ENCODE measurements around the gene MBD5. TPM values are rescaled to one million over a fixed set of nuclear protein-coding genes. Genes with fewer than 3 reads are reported as not detected.

MBD5 gene
- total RNA-seq, 4 donors from 2014 or later, result 11.9 to 51.9 (median 19.7) TPM

GRCh38 chr2:148455791-148456190 lies 434.9 kb downstream of the MBD5 start:
- H3K36me3 ChIP-seq, result no peaks in the 10 kb centered on the region
- H3K4me1 ChIP-seq, result no peaks in the 10 kb centered on the region
- H3K9me3 ChIP-seq, result no peaks in the 10 kb centered on the region
- H3K27me3 ChIP-seq, result no peaks in the 10 kb centered on the region
- no peak for DNase-seq (ENCODE audit: low spot score in 2 of 2)
- H3K4me3 ChIP-seq, result no peak overlapping the region
- no peak overlapping the region for H3K27ac ChIP-seq
- TF ChIP-seq EP300 (IDR thresholded peaks at IDR 0.05) (no peak), POLR2A (IDR thresholded peaks at IDR 0.05) (no peak), CTCF (IDR thresholded peaks at IDR 0.05) (no peak), POLR2AphosphoS5 (IDR thresholded peaks at IDR 0.05) (no peak)
- 92% methylated on average over 4 of the region's 4 CpGs for WGBS

- TF ChIP-seq CTCF (IDR thresholded peaks at IDR 0.05), result no peak
- no peak for TF ChIP-seq EP300 (IDR thresholded peaks at IDR 0.05)
- no peak for TF ChIP-seq POLR2AphosphoS5 (IDR thresholded peaks at IDR 0.05)
- no peak for TF ChIP-seq POLR2A (IDR thresholded peaks at IDR 0.05)
- no peaks in the 10 kb centered on the region for H3K9me3 ChIP-seq
- no peak for DNase-seq (ENCODE audit: low spot score in 2 of 2)
Measured at GRCh38 chr2:148458171-148458570, 437.3 kb downstream of the MBD5 start.

GRCh38 chr2:148459377-148459778 lies 438.5 kb downstream of the MBD5 start:
- Histone ChIP-seq H3K4me1 (no peaks in the 10 kb centered on the region), H3K27me3 (no peaks in the 10 kb centered on the region), H3K4me3 (no peak overlapping the region), H3K9me3 (no peaks in the 10 kb centered on the region), H3K27ac (no peak overlapping the region), H3K36me3 (no peaks in the 10 kb centered on the region)
- no peak for DNase-seq (ENCODE audit: low spot score in 2 of 2)
- TF ChIP-seq EP300 (IDR thresholded peaks at IDR 0.05) (no peak), POLR2AphosphoS5 (IDR thresholded peaks at IDR 0.05) (no peak), POLR2A (IDR thresholded peaks at IDR 0.05) (no peak), CTCF (IDR thresholded peaks at IDR 0.05) (no peak)

More at GRCh38 chr2:148458171-148458570, 437.3 kb downstream of the MBD5 start:
- no peaks in the 10 kb centered on the region for H3K36me3 ChIP-seq
- no peak overlapping the region for H3K27ac ChIP-seq
- H3K4me3 ChIP-seq, result no peak overlapping the region
- H3K4me1 ChIP-seq, result no peaks in the 10 kb centered on the region
- 96% methylated on average over 2 of the region's 2 CpGs for WGBS
- no peaks in the 10 kb centered on the region for H3K27me3 ChIP-seq

- Histone ChIP-seq H3K4me1 (no peaks in the 10 kb centered on the region), H3K9me3 (no peaks in the 10 kb centered on the region), H3K27me3 (no peaks in the 10 kb centered on the region), H3K36me3 (no peaks in the 10 kb centered on the region), H3K27ac (no peak overlapping the region), H3K4me3 (no peak overlapping the region)
- TF ChIP-seq POLR2A (IDR thresholded peaks at IDR 0.05), result no peak
- TF ChIP-seq CTCF (IDR thresholded peaks at IDR 0.05), result no peak
- no peak for TF ChIP-seq POLR2AphosphoS5 (IDR thresholded peaks at IDR 0.05)
- TF ChIP-seq EP300 (IDR thresholded peaks at IDR 0.05), result no peak
- 81% methylated on average over 4 of the region's 4 CpGs for whole genome bisulfite sequencing
- no peak for DNase-seq (ENCODE audit: low spot score in 2 of 2)
Measured at GRCh38 chr2:148461876-148462275, 441.0 kb downstream of the MBD5 start.

- Histone ChIP-seq H3K27me3 (no peaks in the 10 kb centered on the region), H3K4me3 (no peak overlapping the region), H3K27ac (no peak overlapping the region), H3K4me1 (no peaks in the 10 kb centered on the region), H3K36me3 (no peaks in the 10 kb centered on the region), H3K9me3 (no peaks in the 10 kb centered on the region)
- 84% methylated on average over 1 of the region's 1 CpG for WGBS
- TF ChIP-seq EP300 (IDR thresholded peaks at IDR 0.05), result no peak
- no peak for TF ChIP-seq POLR2AphosphoS5 (IDR thresholded peaks at IDR 0.05)
- no peak for DNase-seq (ENCODE audit: low spot score in 2 of 2)
Measured at GRCh38 chr2:148475626-148476025, 454.7 kb downstream of the MBD5 start.

GRCh38 chr2:148479398-148479797 lies 458.5 kb downstream of the MBD5 start:
- no peaks in the 10 kb centered on the region for H3K27me3 ChIP-seq
- TF ChIP-seq CTCF (IDR thresholded peaks at IDR 0.05) (no peak), EP300 (IDR thresholded peaks at IDR 0.05) (no peak), POLR2A (IDR thresholded peaks at IDR 0.05) (no peak), POLR2AphosphoS5 (IDR thresholded peaks at IDR 0.05) (no peak)
- no peak overlapping the region for H3K27ac ChIP-seq
- H3K4me3 ChIP-seq, result no peak overlapping the region
- 86% methylated on average over 3 of the region's 3 CpGs for WGBS
- H3K4me1 ChIP-seq, result no peaks in the 10 kb centered on the region
- DNase-seq (ENCODE audit: low spot score in 2 of 2), result no peak
- no peaks in the 10 kb centered on the region for H3K36me3 ChIP-seq
- H3K9me3 ChIP-seq, result no peaks in the 10 kb centered on the region
